CD4-positive, alpha-beta T cell treated with Interleukin-15 for 4 hours (primary cell): Measurements from ENCODE around the gene CALCOCO1.

Source experiments
- DNase-seq: peaks from one replicate; pipeline ENCODE4 v3.0.0-alpha.2; 2020; ENCODE audit warnings: low spot score

The CALCOCO1 gene

DNA sequence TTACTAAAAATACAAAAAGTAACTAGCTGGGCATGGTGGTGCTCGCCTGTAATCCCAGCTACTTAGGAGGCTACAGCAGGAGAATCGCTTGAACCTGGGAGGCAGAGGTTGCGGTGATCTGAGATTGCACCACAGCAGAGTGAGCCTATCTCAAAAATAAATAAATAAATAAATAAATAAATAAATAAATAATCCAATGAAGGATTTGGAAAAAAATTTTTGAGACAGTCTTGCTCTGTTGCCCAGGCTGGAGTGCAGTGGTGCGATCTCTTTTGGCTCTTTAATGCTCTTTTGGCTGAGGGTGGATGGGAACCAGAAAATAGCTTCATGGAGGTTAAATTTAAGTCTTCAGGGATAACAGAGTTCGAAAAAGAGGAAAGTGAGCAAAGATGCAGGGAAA is 63.1 kb downstream of the CALCOCO1 start:
- DNase-seq = no peak

GRCh38 chr12:53660041-53660440 is 67.2 kb downstream of the CALCOCO1 start:
- no peak for DNase-seq

- no peak for DNase-seq
Measured at GRCh38 chr12:53659571-53659981, 67.7 kb downstream of the CALCOCO1 start.

- DNase-seq = no peak
Measured at GRCh38 chr12:53659011-53659551, 68.2 kb downstream of the CALCOCO1 start.
